Measurements from ENCODE around the gene HECTD4.

The HECTD4 gene

GRCh38 chr12:112216223-112216622, 166.0 kb downstream of the HECTD4 start:
- no peaks in the 10 kb centered on the region for H3K27me3 ChIP-seq (ENCODE audit: control insufficient read depth, insufficient read depth, low read length)
- H3K4me1 ChIP-seq = no peaks in the 10 kb centered on the region
- TF ChIP-seq, protein P1, sequence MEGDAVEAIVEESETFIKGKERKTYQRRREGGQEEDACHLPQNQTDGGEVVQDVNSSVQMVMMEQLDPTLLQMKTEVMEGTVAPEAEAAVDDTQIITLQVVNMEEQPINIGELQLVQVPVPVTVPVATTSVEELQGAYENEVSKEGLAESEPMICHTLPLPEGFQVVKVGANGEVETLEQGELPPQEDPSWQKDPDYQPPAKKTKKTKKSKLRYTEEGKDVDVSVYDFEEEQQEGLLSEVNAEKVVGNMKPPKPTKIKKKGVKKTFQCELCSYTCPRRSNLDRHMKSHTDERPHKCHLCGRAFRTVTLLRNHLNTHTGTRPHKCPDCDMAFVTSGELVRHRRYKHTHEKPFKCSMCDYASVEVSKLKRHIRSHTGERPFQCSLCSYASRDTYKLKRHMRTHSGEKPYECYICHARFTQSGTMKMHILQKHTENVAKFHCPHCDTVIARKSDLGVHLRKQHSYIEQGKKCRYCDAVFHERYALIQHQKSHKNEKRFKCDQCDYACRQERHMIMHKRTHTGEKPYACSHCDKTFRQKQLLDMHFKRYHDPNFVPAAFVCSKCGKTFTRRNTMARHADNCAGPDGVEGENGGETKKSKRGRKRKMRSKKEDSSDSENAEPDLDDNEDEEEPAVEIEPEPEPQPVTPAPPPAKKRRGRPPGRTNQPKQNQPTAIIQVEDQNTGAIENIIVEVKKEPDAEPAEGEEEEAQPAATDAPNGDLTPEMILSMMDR (IDR thresholded peaks at IDR 0.05) = no peak
- no peak overlapping the region for H3K4me3 ChIP-seq (ENCODE audit: low read depth, low read length)
- no peaks in the 10 kb centered on the region for H3K79me2 ChIP-seq
- no peaks in the 10 kb centered on the region for H3K36me3 ChIP-seq (ENCODE audit: control insufficient read depth, insufficient read depth, low read length)
- no peak overlapping the region for H2AFZ ChIP-seq
- no peak overlapping the region for H3K9ac ChIP-seq
- H3K27ac ChIP-seq = no peak overlapping the region
- no peaks in the 10 kb centered on the region for H3K9me3 ChIP-seq (ENCODE audit: control insufficient read depth, low read length)
- H3K4me2 ChIP-seq (ENCODE audit: low read length) = no peak overlapping the region

DNA sequence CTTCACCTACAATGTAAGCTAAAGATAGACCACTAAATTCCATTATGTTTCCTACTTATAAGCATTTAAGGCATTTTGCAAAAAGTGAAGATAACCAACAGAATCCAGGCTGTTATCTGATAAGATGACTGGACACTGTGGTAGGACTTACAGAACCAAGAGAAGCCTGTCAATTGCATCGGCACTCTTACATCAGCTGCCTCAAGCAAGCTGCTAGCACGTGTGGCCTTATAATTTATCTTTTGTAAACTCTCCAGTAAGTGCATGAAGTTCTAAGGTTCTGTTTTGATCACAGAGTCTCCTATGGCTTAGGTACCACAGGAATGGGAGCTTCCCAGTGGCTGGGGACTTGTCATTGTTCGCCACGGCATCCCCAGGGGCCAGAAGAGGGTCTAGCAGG, 168.2 kb downstream of the HECTD4 start:
- H3K79me2 ChIP-seq = no peaks in the 10 kb centered on the region
- no peaks in the 10 kb centered on the region for H3K27me3 ChIP-seq (ENCODE audit: control insufficient read depth, insufficient read depth, low read length)
- TF ChIP-seq, protein P1 (IDR thresholded peaks at IDR 0.05) = no peak
- no peak overlapping the region for H3K4me2 ChIP-seq (ENCODE audit: low read length)
- H3K27ac ChIP-seq = no peak overlapping the region
- H3K36me3 ChIP-seq (ENCODE audit: control insufficient read depth, insufficient read depth, low read length) = no peaks in the 10 kb centered on the region
- H2AFZ ChIP-seq = no peak overlapping the region
- no peaks in the 10 kb centered on the region for H3K4me1 ChIP-seq
- H3K9me3 ChIP-seq (ENCODE audit: control insufficient read depth, low read length) = no peaks in the 10 kb centered on the region
- no peak overlapping the region for H3K4me3 ChIP-seq (ENCODE audit: low read depth, low read length)
- H3K9ac ChIP-seq = no peak overlapping the region

GRCh38 chr12:112208301-112208910, 173.8 kb downstream of the HECTD4 start:
- H3K4me3 ChIP-seq (ENCODE audit: low read depth, low read length) = no peak overlapping the region
- H3K27ac ChIP-seq = no peak overlapping the region
- no peaks in the 10 kb centered on the region for H3K9me3 ChIP-seq (ENCODE audit: control insufficient read depth, low read length)
- no peaks in the 10 kb centered on the region for H3K27me3 ChIP-seq (ENCODE audit: control insufficient read depth, insufficient read depth, low read length)
- H3K79me2 ChIP-seq = no peaks in the 10 kb centered on the region
- TF ChIP-seq, protein P1 (IDR thresholded peaks at IDR 0.05) = no peak
- H3K4me1 ChIP-seq = no peaks in the 10 kb centered on the region
- H3K9ac ChIP-seq = no peak overlapping the region
- no peak overlapping the region for H2AFZ ChIP-seq
- H3K4me2 ChIP-seq (ENCODE audit: low read length) = no peak overlapping the region
- H3K36me3 ChIP-seq (ENCODE audit: control insufficient read depth, insufficient read depth, low read length) = no peaks in the 10 kb centered on the region

- H3K27ac ChIP-seq = no peak overlapping the region
- no peaks in the 10 kb centered on the region for H3K4me1 ChIP-seq
- no peaks in the 10 kb centered on the region for H3K9me3 ChIP-seq (ENCODE audit: control insufficient read depth, low read length)
- no peaks in the 10 kb centered on the region for H3K27me3 ChIP-seq (ENCODE audit: control insufficient read depth, insufficient read depth, low read length)
- no peak overlapping the region for H2AFZ ChIP-seq
- TF ChIP-seq, protein P1 (IDR thresholded peaks at IDR 0.05) = no peak
- H3K9ac ChIP-seq = no peak overlapping the region
- no peak overlapping the region for H3K4me3 ChIP-seq (ENCODE audit: low read depth, low read length)
- no peaks in the 10 kb centered on the region for H3K79me2 ChIP-seq
- no peak overlapping the region for H3K4me2 ChIP-seq (ENCODE audit: low read length)
- H3K36me3 ChIP-seq (ENCODE audit: control insufficient read depth, insufficient read depth, low read length) = no peaks in the 10 kb centered on the region
Measured at GRCh38 chr12:112207397-112207924, 174.8 kb downstream of the HECTD4 start.

- TF ChIP-seq, protein P1 (IDR thresholded peaks at IDR 0.05) = no peak
Measured at GRCh38 chr12:112206944-112207343, 175.3 kb downstream of the HECTD4 start.

More at GRCh38 chr12:112206944-112207343, 175.3 kb downstream of the HECTD4 start:
- Histone ChIP-seq H3K79me2 (no peaks in the 10 kb centered on the region), H3K36me3 (ENCODE audit: control insufficient read depth, insufficient read depth, low read length) (no peaks in the 10 kb centered on the region), H3K4me3 (ENCODE audit: low read depth, low read length) (no peak overlapping the region), H3K9ac (no peak overlapping the region), H3K4me2 (ENCODE audit: low read length) (no peak overlapping the region), H3K9me3 (ENCODE audit: control insufficient read depth, low read length) (no peaks in the 10 kb centered on the region), H3K27ac (no peak overlapping the region), H3K27me3 (ENCODE audit: control insufficient read depth, insufficient read depth, low read length) (no peaks in the 10 kb centered on the region), H3K4me1 (no peaks in the 10 kb centered on the region), H2AFZ (no peak overlapping the region)

Measured in parathyroid adenoma (tissue), 2 donors.